Gastroesophageal sphincter (tissue), 4 donors: ENCODE results near the gene MSANTD7. TPM values are rescaled to one million over a fixed set of nuclear protein-coding genes. Genes with fewer than 3 reads are reported as not detected.

Source experiments
- ATAC-seq: fragments of 150-250 bp; one replicate; pipeline ENCODE4 v1.9.1; 2016; ENCODE audit warnings: mild to moderate bottlenecking, moderate library complexity
- H3K27ac ChIP-seq, 4 donors: fragments of 200-600 bp; sonication (generic) in 3 of 4; 1 replicate in 3 of 4; 2 replicates in 1 of 4; pipeline ENCODE4 v1.5.1; 2016 to 2019
- H3K27me3 ChIP-seq: fragments of 200-600 bp; sonication (generic); one replicate; pipeline ENCODE4 v1.5.1; 2019
- H3K36me3 ChIP-seq, 2 donors: fragments of 200-600 bp; sonication (generic); one replicate each; pipeline ENCODE4 v1.5.1; 2019; ENCODE audit warnings: control low read depth in 1 of 2
- H3K4me1 ChIP-seq, 3 donors: fragments of 200-600 bp; sonication (generic); 1 replicate in 2 of 3; 2 replicates in 1 of 3; pipeline ENCODE4 v1.5.1; 2016 to 2019; ENCODE audit warnings: control low read depth in 2 of 3
- H3K4me3 ChIP-seq, 2 donors: fragments of 200-600 bp; sonication (generic); one replicate each; pipeline ENCODE4 v1.5.1; 2019; ENCODE audit warnings: mild to moderate bottlenecking in 1 of 2, moderate library complexity in 1 of 2
- H3K9me3 ChIP-seq, 3 donors: fragments of 200-600 bp; sonication (generic); one replicate each; pipeline ENCODE4 v1.5.1; 2017 to 2019; ENCODE audit warnings: control low read depth in 2 of 3
- EP300 ChIP-seq: sonication (generic); formaldehyde crosslinking; IDR thresholded peaks from one replicate; pipeline ENCODE4 v1.6.1; 2017; ENCODE audit warnings: antibody characterized with exemption, mild to moderate bottlenecking
- POLR2A ChIP-seq, 2 donors: fragments of 450-650 bp; IDR thresholded peaks; one replicate each; pipeline ENCODE4 v1.6.1; 2017; ENCODE audit warnings: antibody characterized with exemption in 2 of 2, mild to moderate bottlenecking in 2 of 2, moderate library complexity in 1 of 2
- POLR2AphosphoS5 ChIP-seq: sonication (generic); formaldehyde crosslinking; IDR thresholded peaks from one replicate; pipeline ENCODE4 v1.6.1; 2017; ENCODE audit warnings: antibody characterized with exemption
- WGBS, 2 donors: methylation state at CpG; one replicate each; pipeline ENCODE4 v1.1.5; 2018; ENCODE audit warnings: low coverage in 1 of 2; 5-methylcytosine and 5-hydroxymethylcytosine counted together
- total RNA-seq, 4 donors: library from RNA; depleted of rRNA; stranded (reverse); fragments of >200 nt; gene quantifications; one replicate each; pipeline ENCODE4 v1.1.0, GENCODE V29; 2016
- TF ChIP-seq, protein P1 (sequence below), 4 experiments: fragments of 200-600 bp in 2 of 4; fragments of 450-650 bp in 2 of 4; sonication (generic) in 1 of 4; IDR thresholded peaks; one replicate each; pipeline ENCODE4 v1.5.1; 2017 to 2019; ENCODE audit warnings: antibody characterized with exemption in 4 of 4, mild to moderate bottlenecking in 2 of 4, moderate library complexity in 2 of 4

Gene MSANTD7
- total RNA-seq, 4 donors from 2014 or later, result 8.2 to 15.5 (median 11.6) TPM

DNA sequence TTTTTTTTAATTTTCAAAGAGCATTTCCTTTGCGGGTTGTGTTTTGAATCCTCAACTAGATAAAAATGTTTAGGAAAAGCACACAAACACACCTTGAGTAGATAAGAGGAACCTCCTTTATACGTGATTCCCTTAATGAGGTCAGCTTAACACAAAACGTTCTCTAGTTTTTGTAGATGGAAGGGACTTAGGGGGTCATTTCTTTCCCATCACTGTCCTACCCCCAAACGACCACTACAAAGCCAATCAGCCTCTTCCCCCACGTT, 41.8 kb downstream of the MSANTD7 start:
- Histone ChIP-seq H3K4me1 (peaks cover 0 to 35% (median 8%) of the 10 kb centered on the region in 3 donors), H3K4me3 (peak overlapping the region in 1 of 2 donors; percentile 98), H3K27me3 (no peaks in the 10 kb centered on the region), H3K9me3 (no peaks in the 10 kb centered on the region), H3K36me3 (no peaks in the 10 kb centered on the region), H3K27ac (no peak overlapping the region)
- WGBS, 2 donors, result 0 to 2% methylated on average over 1 to 5 of the region's 5 CpGs
- no peak for ATAC-seq
- TF ChIP-seq EP300, result no peak
- TF ChIP-seq, protein P1, sequence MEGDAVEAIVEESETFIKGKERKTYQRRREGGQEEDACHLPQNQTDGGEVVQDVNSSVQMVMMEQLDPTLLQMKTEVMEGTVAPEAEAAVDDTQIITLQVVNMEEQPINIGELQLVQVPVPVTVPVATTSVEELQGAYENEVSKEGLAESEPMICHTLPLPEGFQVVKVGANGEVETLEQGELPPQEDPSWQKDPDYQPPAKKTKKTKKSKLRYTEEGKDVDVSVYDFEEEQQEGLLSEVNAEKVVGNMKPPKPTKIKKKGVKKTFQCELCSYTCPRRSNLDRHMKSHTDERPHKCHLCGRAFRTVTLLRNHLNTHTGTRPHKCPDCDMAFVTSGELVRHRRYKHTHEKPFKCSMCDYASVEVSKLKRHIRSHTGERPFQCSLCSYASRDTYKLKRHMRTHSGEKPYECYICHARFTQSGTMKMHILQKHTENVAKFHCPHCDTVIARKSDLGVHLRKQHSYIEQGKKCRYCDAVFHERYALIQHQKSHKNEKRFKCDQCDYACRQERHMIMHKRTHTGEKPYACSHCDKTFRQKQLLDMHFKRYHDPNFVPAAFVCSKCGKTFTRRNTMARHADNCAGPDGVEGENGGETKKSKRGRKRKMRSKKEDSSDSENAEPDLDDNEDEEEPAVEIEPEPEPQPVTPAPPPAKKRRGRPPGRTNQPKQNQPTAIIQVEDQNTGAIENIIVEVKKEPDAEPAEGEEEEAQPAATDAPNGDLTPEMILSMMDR (IDR thresholded peaks at IDR 0.05), result no peak
- TF ChIP-seq POLR2A (IDR thresholded peaks at IDR 0.05), result no peak
- TF ChIP-seq POLR2AphosphoS5, result no peak

DNA sequence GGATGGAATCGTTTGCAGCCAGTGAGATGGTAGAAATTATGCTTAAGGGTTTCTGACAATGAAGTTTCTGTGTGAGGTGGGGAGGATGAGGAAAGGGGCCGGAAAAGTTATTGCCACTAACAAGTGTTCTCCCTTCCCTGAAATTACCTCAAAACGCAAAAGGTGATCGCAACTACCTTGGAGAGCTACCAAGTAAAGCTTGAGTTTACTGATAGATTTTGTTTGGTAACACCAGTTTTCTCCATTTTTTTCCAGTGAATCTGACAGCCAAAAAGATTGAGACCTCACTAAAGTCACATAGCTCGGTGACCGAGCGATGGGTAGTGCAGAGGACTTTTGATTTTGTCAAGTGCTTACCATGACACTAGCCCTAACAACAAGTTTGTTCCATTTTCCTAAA, 42.1 kb downstream of the MSANTD7 start:
- H3K27me3 ChIP-seq, result no peaks in the 10 kb centered on the region
- no peaks in the 10 kb centered on the region for H3K36me3 ChIP-seq
- H3K27ac ChIP-seq, result no peak overlapping the region
- ATAC-seq, result no peak
- no peak for TF ChIP-seq EP300
- TF ChIP-seq POLR2AphosphoS5, result no peak
- TF ChIP-seq POLR2A (IDR thresholded peaks at IDR 0.05), result no peak
- TF ChIP-seq, protein P1 (IDR thresholded peaks at IDR 0.05), result no peak
- H3K9me3 ChIP-seq, result no peaks in the 10 kb centered on the region
- peaks cover 0 to 35% (median 8%) of the 10 kb centered on the region in 3 donors for H3K4me1 ChIP-seq
- peak overlapping the region in 1 of 2 donors; percentile 98 for H3K4me3 ChIP-seq
- WGBS, 2 donors, result 60 to 73% methylated on average over 7 of the region's 7 CpGs

DNA sequence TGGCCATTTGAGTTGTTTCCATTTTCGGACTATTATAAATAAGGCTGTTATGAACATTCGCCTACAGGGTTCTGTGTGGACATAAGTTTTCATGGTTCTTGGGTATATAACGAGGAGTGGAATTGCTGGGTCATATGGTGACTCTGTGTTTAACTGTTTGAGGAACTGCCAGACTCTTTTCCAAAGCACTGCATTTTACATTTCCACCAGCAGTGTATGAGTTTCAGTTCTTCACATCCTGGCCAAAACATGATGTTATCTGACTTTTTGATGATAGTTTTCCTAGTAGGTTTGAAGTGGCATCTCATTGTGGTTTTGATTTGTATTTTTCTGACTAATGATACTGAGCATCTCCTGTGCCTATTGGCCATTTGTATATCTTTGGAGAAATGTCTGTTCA, 46.0 kb downstream of the MSANTD7 start:
- ATAC-seq, result no peak
- WGBS, 2 donors, result 93% methylated on average over 3 of the region's 3 CpGs

More for the DNA sequence above, 46.0 kb downstream of the MSANTD7 start:
- H3K27ac ChIP-seq, result no peak overlapping the region
- H3K36me3 ChIP-seq, result no peaks in the 10 kb centered on the region
- TF ChIP-seq POLR2A (IDR thresholded peaks at IDR 0.05), result no peak
- no peak for TF ChIP-seq EP300
- TF ChIP-seq POLR2AphosphoS5, result no peak
- TF ChIP-seq, protein P1 (IDR thresholded peaks at IDR 0.05), result no peak
- no peaks in the 10 kb centered on the region for H3K9me3 ChIP-seq
- no peak overlapping the region for H3K4me3 ChIP-seq
- H3K27me3 ChIP-seq, result no peaks in the 10 kb centered on the region
- H3K4me1 ChIP-seq, result peaks cover 0 to 13% (median 3%) of the 10 kb centered on the region in 3 donors

Other genes with a start within 250 kb of the MSANTD7 start
- 10 to 100 TPM in 3 of 4 donors, 1 to 10 TPM in 1; 7.3 to 15.6 (median 13.3) TPM for gene FAM107B, start 63.4 kb upstream of the MSANTD7 start, total RNA-seq
- gene CDNF, start 269 bp upstream of the MSANTD7 start, total RNA-seq, result 1 to 10 TPM in 2 of 4 donors, under 1 TPM in 1, not detected in 1; 0.81 to 6.7 (median 2.3) TPM
- 10 to 100 TPM in 2 of 4 donors, 1 to 10 TPM in 2; 4.8 to 15.1 (median 9.9) TPM for gene HSPA14, start within 50 bp of the MSANTD7 start, total RNA-seq
- 1 to 10 TPM; 4.4 to 6.2 (median 5.1) TPM for gene SUV39H2, start 40.6 kb downstream of the MSANTD7 start, total RNA-seq
- gene DCLRE1C, start 115.8 kb downstream of the MSANTD7 start, total RNA-seq, result 10 to 100 TPM in 2 of 4 donors, 1 to 10 TPM in 2; 7.7 to 16.8 (median 11.6) TPM
- gene MEIG1, start 121.1 kb downstream of the MSANTD7 start, total RNA-seq, result not detected
- 10 to 100 TPM in 1 of 4 donors, 1 to 10 TPM in 2, not detected in 1; 1.1 to 14.2 (median 2.2) TPM for gene OLAH, start 205.6 kb downstream of the MSANTD7 start, total RNA-seq